ENCODE results near the gene PIGK. TPM values are rescaled to one million over a fixed set of nuclear protein-coding genes. Genes with fewer than 3 reads are reported as not detected.

Gene PIGK
- total RNA-seq, 1 experiment from 2014 or later = 23.3 TPM

GRCh38 chr1:77222496-77222895, 3.3 kb upstream of the PIGK start:
- Histone ChIP-seq H3K27ac (ENCODE audit: low read depth, low read length) (no peak overlapping the region), H2AFZ (ENCODE audit: low read depth, low read length, poor library complexity, severe bottlenecking) (no peak overlapping the region), H3K9me2 (ENCODE audit: insufficient read depth) (no peaks in the 10 kb centered on the region), H3K36me3 (ENCODE audit: control insufficient read depth in 1 of 2, insufficient read depth in 2 of 2, low read length in 2 of 2) (no peaks in the 10 kb centered on the region), H3K9ac (ENCODE audit: low read length) (no peak overlapping the region), H4K20me1 (ENCODE audit: insufficient read depth) (no peaks in the 10 kb centered on the region), H3K9me3 (ENCODE audit: control insufficient read depth in 1 of 2, insufficient read depth in 1 of 2, low read depth in 1 of 2, low read length in 2 of 2) (no peaks in the 10 kb centered on the region), H3K4me1 (ENCODE audit: control insufficient read depth in 1 of 2, insufficient read depth in 2 of 2, low read length in 2 of 2) (peaks cover 2 to 9% of the 10 kb centered on the region in 2 experiments; a peak in 2 of 4 replicates), H3K4me2 (ENCODE audit: low read length) (no peak overlapping the region), H3K4me3 (replicated peaks in 1 of 2; ENCODE audit: low read depth in 1 of 2, low read length in 2 of 2) (no peak overlapping the region), H3K79me2 (ENCODE audit: insufficient read depth, low read length) (no peaks in the 10 kb centered on the region; the same call in 1 of the 2 replicates), H3K27me3 (ENCODE audit: insufficient read depth, low read length) (no peaks in the 10 kb centered on the region)
- TF ChIP-seq EGR1 (IDR thresholded peaks at IDR 0.05; ENCODE audit: low read depth) (no peak), ATF3 (IDR thresholded peaks at IDR 0.05) (no peak), RAD21 (IDR thresholded peaks at IDR 0.05; ENCODE audit: low read depth) (no peak), YY1 (IDR thresholded peaks at IDR 0.05; ENCODE audit: extremely low read depth, insufficient replicate concordance, low read depth, low read length) (no peak), SP1 (IDR thresholded peaks at IDR 0.05; ENCODE audit: low read depth) (no peak), REST (IDR thresholded peaks at IDR 0.05; ENCODE audit: low read depth) (no peak), ZNF274 (IDR thresholded peaks at IDR 0.05; ENCODE audit: low read depth, low read length) (no peak), CBX3 (IDR thresholded peaks at IDR 0.05; ENCODE audit: low read depth) (no peak), TCF7L2 (IDR thresholded peaks at IDR 0.05; ENCODE audit: borderline replicate concordance, extremely low read depth, insufficient read depth, insufficient read length) (no peak), POLR2A (IDR thresholded peaks at IDR 0.05; ENCODE audit: borderline replicate concordance, extremely low read depth, insufficient read depth, insufficient read length) (no peak), ZFX (IDR thresholded peaks at IDR 0.05) (no peak), POLR2AphosphoS5 (IDR thresholded peaks at IDR 0.05; ENCODE audit: low read depth, low read length) (no peak), FOSL1 (IDR thresholded peaks at IDR 0.05; ENCODE audit: low read depth) (no peak)
- no peak for ATAC-seq
- CTCF ChIA-PET = no interaction called here
- intact Hi-C loops (cut with micrococcal nuclease) = no loop called here
- DNase-seq (ENCODE audit: low read depth, low spot score) = no peak
- RAD21 ChIA-PET (ENCODE audit: low non-redundant PET in 1 of 2, low total read pairs in 2 of 2, uncharacterized antibody in 2 of 2, unreplicated experiment in 2 of 2) = no interaction called here
- BruUV-seq (replicated peaks) = no TSS peak
- POLR2A ChIA-PET = no interaction called here

All from HCT116 (cell line).